A673 (cell line): ENCODE results near the gene CBFA2T3.

Experiments
- EZH2 ChIP-seq: fragments of 200-600 bp; sonication (generic); IDR thresholded peaks from 2 replicates; pipeline ENCODE4 v1.6.1; 2017; ENCODE audit warnings: borderline replicate concordance, low read depth, mild to moderate bottlenecking, mixed read lengths, antibody characterized with exemption, low read length; ENCODE audit not compliant: poor library complexity, severe bottlenecking
- TF ChIP-seq, protein P1 (sequence below): fragments of 300-800, 200-600 bp; sonication (generic); conservative IDR thresholded peaks from 2 replicates; pipeline ENCODE4 v1.5.1; 2017; ENCODE audit warnings: low read depth, mild to moderate bottlenecking, antibody characterized with exemption, low read length, moderate library complexity, mixed read lengths

GRCh38 chr16:88978608-88979346 is 1.8 kb upstream of the CBFA2T3 start:
- TF ChIP-seq, protein P1, sequence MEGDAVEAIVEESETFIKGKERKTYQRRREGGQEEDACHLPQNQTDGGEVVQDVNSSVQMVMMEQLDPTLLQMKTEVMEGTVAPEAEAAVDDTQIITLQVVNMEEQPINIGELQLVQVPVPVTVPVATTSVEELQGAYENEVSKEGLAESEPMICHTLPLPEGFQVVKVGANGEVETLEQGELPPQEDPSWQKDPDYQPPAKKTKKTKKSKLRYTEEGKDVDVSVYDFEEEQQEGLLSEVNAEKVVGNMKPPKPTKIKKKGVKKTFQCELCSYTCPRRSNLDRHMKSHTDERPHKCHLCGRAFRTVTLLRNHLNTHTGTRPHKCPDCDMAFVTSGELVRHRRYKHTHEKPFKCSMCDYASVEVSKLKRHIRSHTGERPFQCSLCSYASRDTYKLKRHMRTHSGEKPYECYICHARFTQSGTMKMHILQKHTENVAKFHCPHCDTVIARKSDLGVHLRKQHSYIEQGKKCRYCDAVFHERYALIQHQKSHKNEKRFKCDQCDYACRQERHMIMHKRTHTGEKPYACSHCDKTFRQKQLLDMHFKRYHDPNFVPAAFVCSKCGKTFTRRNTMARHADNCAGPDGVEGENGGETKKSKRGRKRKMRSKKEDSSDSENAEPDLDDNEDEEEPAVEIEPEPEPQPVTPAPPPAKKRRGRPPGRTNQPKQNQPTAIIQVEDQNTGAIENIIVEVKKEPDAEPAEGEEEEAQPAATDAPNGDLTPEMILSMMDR = no peak
- TF ChIP-seq EZH2 = no peak
